ENCODE data around the gene ACADSB. TPM values are rescaled to one million over a fixed set of nuclear protein-coding genes. Genes with fewer than 3 reads are reported as not detected.

ACADSB gene
- polyA plus RNA-seq, 1 of the 3 experiments (the other 2 are of a cell fraction): 5.9 TPM

- Histone ChIP-seq H3F3A (replicated peaks; ENCODE audit: insufficient read depth) (no peaks in the 10 kb centered on the region), H3K9me3 (no peaks in the 10 kb centered on the region), H3K9me2 (no peaks in the 10 kb centered on the region), H3K27me3 (ENCODE audit: insufficient read depth) (no peaks in the 10 kb centered on the region), H3K4me3 (ENCODE audit: low read depth in 2 of 2, low read length in 1 of 2) (no peak overlapping the region), H2AFZ (ENCODE audit: low read depth) (no peak overlapping the region), H3K4me2 (no peak overlapping the region), H4K20me1 (ENCODE audit: insufficient read depth) (no peaks in the 10 kb centered on the region), H3K36me3 (replicated peaks in 1 of 2; ENCODE audit: control insufficient read depth in 1 of 2, insufficient read depth in 2 of 2, low read length in 1 of 2) (no peaks in the 10 kb centered on the region), H3K9ac (no peak overlapping the region), H3K79me2 (ENCODE audit: insufficient read depth) (no peaks in the 10 kb centered on the region), H3K27ac (ENCODE audit: low read depth in 2 of 2, low read length in 1 of 2) (no peak overlapping the region), H3K4me1 (ENCODE audit: control insufficient read depth in 1 of 2, insufficient read depth in 2 of 2, low read depth in 1 of 2, low read length in 1 of 2) (no peaks in the 10 kb centered on the region)
- ChIA-PET POLR2A (no interaction called here), CTCF (interaction anchor here (1.3 kb wide), 1 partner anchor 31 kb away, joined by 3 read pairs; no protein-coding TSS in a partner anchor)
- WGBS (ENCODE audit: low lambda C conversion rate): 0% methylated on average over 2 of the region's 2 CpGs
- TF ChIP-seq ELF1 (IDR thresholded peaks at IDR 0.05): no peak
- no peak for TF ChIP-seq TAF1 (IDR thresholded peaks at IDR 0.05; ENCODE audit: borderline replicate concordance, low read depth, low read length)
- TF ChIP-seq MEF2A (IDR thresholded peaks at IDR 0.05; ENCODE audit: borderline replicate concordance, low read depth): no peak
- TF ChIP-seq FOSL2 (IDR thresholded peaks at IDR 0.05; ENCODE audit: borderline replicate concordance, low read depth): no peak
- no peak for TF ChIP-seq POLR2AphosphoS5 (IDR thresholded peaks at IDR 0.05; ENCODE audit: low read depth, low read length)
- no peak for TF ChIP-seq CHD2 (IDR thresholded peaks at IDR 0.05; ENCODE audit: low read length, partially characterized antibody)
- TF ChIP-seq, protein P1, sequence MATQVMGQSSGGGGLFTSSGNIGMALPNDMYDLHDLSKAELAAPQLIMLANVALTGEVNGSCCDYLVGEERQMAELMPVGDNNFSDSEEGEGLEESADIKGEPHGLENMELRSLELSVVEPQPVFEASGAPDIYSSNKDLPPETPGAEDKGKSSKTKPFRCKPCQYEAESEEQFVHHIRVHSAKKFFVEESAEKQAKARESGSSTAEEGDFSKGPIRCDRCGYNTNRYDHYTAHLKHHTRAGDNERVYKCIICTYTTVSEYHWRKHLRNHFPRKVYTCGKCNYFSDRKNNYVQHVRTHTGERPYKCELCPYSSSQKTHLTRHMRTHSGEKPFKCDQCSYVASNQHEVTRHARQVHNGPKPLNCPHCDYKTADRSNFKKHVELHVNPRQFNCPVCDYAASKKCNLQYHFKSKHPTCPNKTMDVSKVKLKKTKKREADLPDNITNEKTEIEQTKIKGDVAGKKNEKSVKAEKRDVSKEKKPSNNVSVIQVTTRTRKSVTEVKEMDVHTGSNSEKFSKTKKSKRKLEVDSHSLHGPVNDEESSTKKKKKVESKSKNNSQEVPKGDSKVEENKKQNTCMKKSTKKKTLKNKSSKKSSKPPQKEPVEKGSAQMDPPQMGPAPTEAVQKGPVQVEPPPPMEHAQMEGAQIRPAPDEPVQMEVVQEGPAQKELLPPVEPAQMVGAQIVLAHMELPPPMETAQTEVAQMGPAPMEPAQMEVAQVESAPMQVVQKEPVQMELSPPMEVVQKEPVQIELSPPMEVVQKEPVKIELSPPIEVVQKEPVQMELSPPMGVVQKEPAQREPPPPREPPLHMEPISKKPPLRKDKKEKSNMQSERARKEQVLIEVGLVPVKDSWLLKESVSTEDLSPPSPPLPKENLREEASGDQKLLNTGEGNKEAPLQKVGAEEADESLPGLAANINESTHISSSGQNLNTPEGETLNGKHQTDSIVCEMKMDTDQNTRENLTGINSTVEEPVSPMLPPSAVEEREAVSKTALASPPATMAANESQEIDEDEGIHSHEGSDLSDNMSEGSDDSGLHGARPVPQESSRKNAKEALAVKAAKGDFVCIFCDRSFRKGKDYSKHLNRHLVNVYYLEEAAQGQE (IDR thresholded peaks at IDR 0.05; ENCODE audit: low read depth, low read length): no peak
- TF ChIP-seq GATA2 (CRISPR knock-in tag; IDR thresholded peaks at IDR 0.05): no peak
- no peak for TF ChIP-seq TEAD4 (IDR thresholded peaks at IDR 0.05; ENCODE audit: borderline replicate concordance, insufficient read depth)
- DNase-seq: no peak
Measured at GRCh38 chr10:123102673-123103072, 93.9 kb downstream of the ACADSB start.

GRCh38 chr10:123103944-123104343, 95.1 kb downstream of the ACADSB start:
- ChIA-PET POLR2A (no interaction called here), CTCF (no interaction called here)
- 47% methylated on average over 9 of the region's 9 CpGs for WGBS (ENCODE audit: low lambda C conversion rate)
- no peaks in the 10 kb centered on the region for H3K9me3 ChIP-seq
- no peaks in the 10 kb centered on the region for H3K36me3 ChIP-seq (replicated peaks in 1 of 2; ENCODE audit: control insufficient read depth in 1 of 2, insufficient read depth in 2 of 2, low read length in 1 of 2)
- no peaks in the 10 kb centered on the region for H3F3A ChIP-seq (replicated peaks; ENCODE audit: insufficient read depth)
- no peak overlapping the region for H3K4me3 ChIP-seq (ENCODE audit: low read depth in 2 of 2, low read length in 1 of 2)
- H2AFZ ChIP-seq (ENCODE audit: low read depth): no peak overlapping the region
- H3K79me2 ChIP-seq (ENCODE audit: insufficient read depth): no peaks in the 10 kb centered on the region
- no peak overlapping the region for H3K4me2 ChIP-seq
- no peak for DNase-seq
- no peak overlapping the region for H3K9ac ChIP-seq
- TF ChIP-seq RCOR1 (IDR thresholded peaks at IDR 0.05; ENCODE audit: low read length) (no peak), MXI1 (IDR thresholded peaks at IDR 0.05; ENCODE audit: low read depth, low read length) (no peak), USF2 (IDR thresholded peaks at IDR 0.05; ENCODE audit: borderline replicate concordance, low read depth, low read length) (no peak), ELF1 (IDR thresholded peaks at IDR 0.05) (no peak), CTCF (IDR thresholded peaks at IDR 0.05) (no peak), FOXM1 (IDR thresholded peaks at IDR 0.05; ENCODE audit: low read depth) (no peak), GATA2 (CRISPR knock-in tag; IDR thresholded peaks at IDR 0.05) (no peak), RFX5 (IDR thresholded peaks at IDR 0.05; ENCODE audit: low read length) (no peak)
- TF ChIP-seq, protein P2, sequence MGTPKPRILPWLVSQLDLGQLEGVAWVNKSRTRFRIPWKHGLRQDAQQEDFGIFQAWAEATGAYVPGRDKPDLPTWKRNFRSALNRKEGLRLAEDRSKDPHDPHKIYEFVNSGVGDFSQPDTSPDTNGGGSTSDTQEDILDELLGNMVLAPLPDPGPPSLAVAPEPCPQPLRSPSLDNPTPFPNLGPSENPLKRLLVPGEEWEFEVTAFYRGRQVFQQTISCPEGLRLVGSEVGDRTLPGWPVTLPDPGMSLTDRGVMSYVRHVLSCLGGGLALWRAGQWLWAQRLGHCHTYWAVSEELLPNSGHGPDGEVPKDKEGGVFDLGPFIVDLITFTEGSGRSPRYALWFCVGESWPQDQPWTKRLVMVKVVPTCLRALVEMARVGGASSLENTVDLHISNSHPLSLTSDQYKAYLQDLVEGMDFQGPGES (IDR thresholded peaks at IDR 0.05; ENCODE audit: low read depth, low read length): no peak
- no peaks in the 10 kb centered on the region for H3K27me3 ChIP-seq (ENCODE audit: insufficient read depth)
- H4K20me1 ChIP-seq (ENCODE audit: insufficient read depth): no peaks in the 10 kb centered on the region
- no peak overlapping the region for H3K27ac ChIP-seq (ENCODE audit: low read depth in 2 of 2, low read length in 1 of 2)
- H3K9me2 ChIP-seq: no peaks in the 10 kb centered on the region
- H3K4me1 ChIP-seq (ENCODE audit: control insufficient read depth in 1 of 2, insufficient read depth in 2 of 2, low read depth in 1 of 2, low read length in 1 of 2): no peaks in the 10 kb centered on the region

All from SK-N-SH (cell line).